NCI-H1048 (cell line): ENCODE measurements around the gene POLA1.

Experiments
- DNase-seq: peaks from one replicate; lab custom pipeline; 2025; lab: John Stamatoyannopoulos, UW

Gene POLA1

DNA sequence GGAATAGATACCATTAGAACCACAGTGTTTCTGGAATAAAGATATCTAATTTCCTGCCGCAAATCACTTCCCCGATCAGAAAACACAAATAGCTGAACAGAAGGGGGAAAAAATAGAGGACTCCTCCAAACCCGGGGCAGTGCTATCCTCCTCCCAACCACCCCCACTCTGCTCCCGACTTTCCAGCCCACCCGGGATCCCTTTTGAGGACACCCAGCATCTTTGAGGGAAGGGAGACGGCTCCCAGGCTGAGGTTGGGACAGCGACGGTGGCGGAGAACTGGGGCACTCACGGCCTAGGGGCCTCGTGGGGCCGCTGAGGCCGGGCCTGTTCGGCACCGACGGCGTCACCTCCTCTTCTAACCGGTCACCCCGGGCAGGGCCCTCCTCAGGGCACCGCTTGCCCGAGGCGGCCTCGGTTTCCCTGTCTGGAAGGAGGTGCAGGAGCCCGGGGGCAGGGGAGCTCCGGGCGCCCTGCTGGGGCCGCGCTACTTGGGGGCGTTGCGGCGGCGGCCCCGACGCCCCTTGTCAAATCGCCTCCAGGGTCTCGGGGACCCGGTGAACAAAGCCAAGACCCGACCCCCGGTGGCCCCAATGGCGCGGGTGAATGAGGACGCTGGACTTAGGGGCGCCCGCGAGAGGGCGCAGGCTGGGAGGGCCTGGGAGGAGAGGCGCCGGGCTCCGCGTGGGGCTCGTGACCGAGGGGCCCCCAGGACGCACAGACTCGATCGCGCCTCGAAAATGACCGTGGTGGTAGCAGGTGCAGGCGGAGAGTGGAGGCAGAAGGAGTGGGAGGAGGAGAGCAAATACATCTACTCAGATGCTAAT, 329.0 kb downstream of the POLA1 start:
- DNase-seq, result no peak

DNA sequence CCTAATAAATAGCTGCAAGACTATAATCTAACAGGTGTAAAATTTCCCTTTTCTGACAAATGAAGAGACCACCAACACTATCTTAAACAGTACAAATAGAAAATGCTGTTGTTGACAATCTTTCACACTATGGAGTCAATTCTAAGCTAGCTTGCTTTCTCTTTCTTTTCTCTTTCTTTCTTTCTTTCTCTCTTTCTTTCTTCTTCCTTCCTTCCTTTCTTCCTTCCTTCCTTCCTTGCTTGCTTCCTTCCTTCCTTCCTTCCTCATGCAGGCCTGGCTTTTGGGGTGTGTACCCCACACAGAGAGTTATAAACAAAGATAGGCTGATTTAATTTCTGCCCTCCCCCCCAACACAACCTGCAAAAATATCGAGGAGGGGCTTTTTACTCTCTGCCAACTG, 330.2 kb downstream of the POLA1 start:
- no peak for DNase-seq

DNA sequence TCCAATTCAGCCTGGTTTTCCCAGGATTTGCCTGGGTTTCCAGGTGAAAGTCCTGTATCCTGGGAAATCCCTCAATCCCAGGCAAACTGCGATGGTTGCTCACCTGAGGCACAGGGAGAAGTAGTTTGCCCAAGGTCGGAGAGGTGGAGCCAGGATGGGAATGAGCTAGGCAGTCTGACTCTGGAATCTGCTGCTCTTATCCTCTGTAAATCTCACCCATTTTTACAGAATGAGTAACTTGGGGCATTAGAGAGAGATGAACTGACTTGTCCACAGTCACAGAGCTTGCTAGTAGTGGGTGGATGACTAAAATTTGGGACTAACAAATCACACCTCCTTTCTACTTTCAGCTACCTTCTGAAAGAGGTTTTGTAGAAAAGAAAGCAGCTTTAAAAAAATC, 331.9 kb downstream of the POLA1 start:
- DNase-seq, result no peak

DNA sequence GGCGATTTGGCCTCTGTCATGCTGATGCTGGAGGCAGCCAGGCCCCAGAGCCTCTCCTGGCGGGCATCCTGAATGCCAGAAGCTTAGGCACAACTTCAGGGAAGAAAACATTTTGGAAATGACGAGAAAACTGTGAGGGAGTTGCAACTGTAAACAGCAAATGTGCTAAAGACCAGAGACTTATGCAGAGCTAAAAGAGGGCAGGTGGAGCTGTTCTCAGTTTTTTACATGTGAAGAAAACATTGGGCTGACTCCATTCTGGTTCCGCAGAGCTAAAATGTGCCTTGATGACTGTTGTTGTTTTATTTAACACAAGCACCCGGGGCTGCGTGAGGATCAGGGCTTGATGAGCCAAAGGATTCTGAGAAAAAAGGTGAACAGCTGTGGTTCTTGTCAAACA, 332.9 kb downstream of the POLA1 start:
- no peak for DNase-seq

DNA sequence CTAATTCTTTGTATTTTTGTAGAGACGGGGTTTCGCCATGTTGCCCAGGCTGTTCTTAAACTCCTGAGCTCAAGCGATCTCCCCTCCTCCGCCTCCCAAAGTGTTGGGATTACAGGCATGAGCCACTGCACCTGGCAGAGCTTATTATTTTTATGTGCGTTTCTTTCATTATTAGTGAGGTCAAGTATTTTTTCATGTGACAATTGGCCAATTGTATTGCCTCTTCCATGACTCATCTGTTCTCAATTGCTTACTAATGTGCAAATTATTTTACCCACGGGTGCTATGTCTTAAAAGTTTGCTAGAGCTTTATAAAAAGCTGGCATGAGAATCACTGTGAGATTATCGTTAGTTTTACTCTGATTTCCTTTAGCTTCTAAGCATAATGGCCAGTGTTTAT, 335.0 kb downstream of the POLA1 start:
- no peak for DNase-seq

DNA sequence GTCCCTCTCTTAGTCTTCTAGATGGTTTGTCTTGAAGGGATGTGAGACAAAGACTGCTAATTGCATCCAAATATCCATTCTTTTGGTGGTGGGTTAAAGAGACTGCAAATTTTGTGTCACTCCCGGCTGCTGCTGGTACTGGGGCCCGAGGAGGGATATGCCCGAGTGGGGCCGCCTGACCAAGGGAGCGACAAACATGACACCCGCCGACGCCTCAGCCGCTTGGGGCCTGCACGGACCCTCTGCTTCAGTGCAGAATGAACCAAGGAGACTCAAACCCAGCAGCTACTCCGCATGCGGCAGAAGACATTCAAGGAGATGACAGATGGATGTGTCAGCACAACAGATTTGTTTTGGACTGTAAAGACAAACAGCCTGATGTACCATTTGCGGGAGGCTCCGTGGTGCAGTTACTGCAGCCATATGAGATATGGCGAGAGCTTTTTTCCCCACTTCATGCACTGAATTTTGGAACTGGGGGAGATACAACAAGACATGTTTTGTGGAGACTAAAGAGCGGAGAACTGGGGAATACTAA, 335.6 kb downstream of the POLA1 start:
- no peak for DNase-seq

DNA sequence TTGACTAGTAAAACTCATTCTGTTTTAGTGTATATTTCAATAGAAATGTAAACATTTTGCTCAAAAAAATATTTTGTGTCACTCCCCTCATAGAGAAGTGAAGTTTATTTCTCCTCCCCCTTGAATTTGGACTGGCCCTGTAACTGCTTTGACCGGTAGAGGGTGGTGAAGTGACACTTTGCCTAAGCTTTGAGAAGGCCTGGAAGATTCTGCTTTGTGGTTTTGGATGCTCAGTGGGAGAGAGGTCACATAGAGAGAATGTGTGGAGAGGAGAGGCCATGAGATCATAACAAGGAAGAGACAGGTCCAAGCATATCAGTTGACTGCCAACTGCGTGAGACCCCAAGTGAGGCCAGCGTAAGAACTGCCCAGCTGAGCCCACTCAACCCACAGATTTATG, 341.2 kb downstream of the POLA1 start:
- DNase-seq, result no peak

DNA sequence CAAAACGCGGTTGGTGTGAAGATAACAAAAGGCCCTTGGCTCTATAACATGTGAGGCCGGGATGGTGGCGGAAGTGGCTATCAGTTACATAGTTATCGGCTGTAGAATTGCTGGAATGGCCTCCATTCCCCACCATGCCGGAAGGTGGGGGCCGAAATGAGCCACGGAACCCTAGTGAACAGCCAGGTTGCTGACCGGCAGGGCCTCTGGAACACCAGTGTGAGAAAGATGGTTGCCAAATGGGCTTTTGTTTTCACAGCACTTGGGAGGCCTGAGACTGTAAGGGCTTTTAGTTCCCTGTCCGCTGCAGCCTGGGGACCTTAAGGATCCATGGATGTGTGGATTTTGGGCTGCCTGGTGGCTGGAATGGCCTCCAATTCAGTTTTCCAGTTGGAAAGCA, 345.3 kb downstream of the POLA1 start:
- DNase-seq, result no peak

DNA sequence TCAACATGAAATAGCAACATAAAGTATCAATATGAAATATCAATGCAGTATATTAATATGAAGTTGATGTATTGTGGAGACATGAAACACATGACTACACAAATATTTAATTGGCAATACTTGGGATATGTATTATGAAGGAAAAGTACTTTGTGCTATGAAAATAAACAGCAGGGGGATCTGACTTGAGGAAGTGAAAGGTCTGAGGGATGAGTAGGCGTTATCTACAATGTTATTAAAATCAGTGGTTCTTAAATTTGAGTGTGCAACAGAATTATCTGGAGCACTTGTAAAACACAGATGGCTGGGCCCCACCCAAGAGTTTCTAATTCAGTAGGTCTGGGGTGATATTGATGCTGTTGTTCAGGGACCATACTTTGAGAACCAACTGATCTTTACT, 349.5 kb downstream of the POLA1 start:
- no peak for DNase-seq
